ENCODE data around the gene NSF.

DNA sequence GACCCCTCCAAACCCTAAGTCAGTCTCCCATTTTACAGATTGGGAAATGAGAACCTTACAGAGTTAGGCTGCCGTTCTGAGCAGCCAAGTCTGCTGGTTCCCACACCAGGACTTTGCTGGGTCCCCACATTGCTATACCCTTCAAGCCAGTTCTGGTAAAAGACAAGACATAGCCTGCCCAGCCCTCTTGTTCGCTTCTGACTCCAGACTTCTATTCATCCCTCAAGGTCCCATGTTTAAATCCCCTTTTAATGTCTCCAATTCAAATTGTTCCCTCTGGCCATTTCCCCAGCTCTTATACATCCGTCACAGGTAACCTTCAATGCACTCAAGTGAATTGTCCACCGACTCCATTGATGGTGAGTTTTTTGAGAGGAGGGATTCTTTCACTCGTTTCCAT, 197.8 kb downstream of the NSF start:
- TF ChIP-seq SREBF2 (IDR thresholded peaks at IDR 0.05) (no peak), CBX8 (IDR thresholded peaks at IDR 0.05) (no peak), ZFP36 (IDR thresholded peaks at IDR 0.05; ENCODE audit: borderline replicate concordance, partially characterized antibody) (no peak), EP300 (IDR thresholded peaks at IDR 0.05) (no peak), JUN (IDR thresholded peaks at IDR 0.05) (no peak), POLR2A (IDR thresholded peaks at IDR 0.05; ENCODE audit: low read length) (no peak), ESRRA (IDR thresholded peaks at IDR 0.05; ENCODE audit: borderline replicate concordance, low read length) (no peak), ELK1 (IDR thresholded peaks at IDR 0.05; ENCODE audit: low read depth, low read length) (no peak), REST (IDR thresholded peaks at IDR 0.05) (no peak), CHD2 (IDR thresholded peaks at IDR 0.05; ENCODE audit: low read length, partially characterized antibody) (no peak)
- TF ChIP-seq, protein P1, sequence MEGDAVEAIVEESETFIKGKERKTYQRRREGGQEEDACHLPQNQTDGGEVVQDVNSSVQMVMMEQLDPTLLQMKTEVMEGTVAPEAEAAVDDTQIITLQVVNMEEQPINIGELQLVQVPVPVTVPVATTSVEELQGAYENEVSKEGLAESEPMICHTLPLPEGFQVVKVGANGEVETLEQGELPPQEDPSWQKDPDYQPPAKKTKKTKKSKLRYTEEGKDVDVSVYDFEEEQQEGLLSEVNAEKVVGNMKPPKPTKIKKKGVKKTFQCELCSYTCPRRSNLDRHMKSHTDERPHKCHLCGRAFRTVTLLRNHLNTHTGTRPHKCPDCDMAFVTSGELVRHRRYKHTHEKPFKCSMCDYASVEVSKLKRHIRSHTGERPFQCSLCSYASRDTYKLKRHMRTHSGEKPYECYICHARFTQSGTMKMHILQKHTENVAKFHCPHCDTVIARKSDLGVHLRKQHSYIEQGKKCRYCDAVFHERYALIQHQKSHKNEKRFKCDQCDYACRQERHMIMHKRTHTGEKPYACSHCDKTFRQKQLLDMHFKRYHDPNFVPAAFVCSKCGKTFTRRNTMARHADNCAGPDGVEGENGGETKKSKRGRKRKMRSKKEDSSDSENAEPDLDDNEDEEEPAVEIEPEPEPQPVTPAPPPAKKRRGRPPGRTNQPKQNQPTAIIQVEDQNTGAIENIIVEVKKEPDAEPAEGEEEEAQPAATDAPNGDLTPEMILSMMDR (IDR thresholded peaks at IDR 0.05), result no peak
